ENCODE results near the gene DNAI2. TPM values are rescaled to one million over a fixed set of nuclear protein-coding genes. Genes with fewer than 3 reads are reported as not detected.

The DNAI2 gene, protein sequence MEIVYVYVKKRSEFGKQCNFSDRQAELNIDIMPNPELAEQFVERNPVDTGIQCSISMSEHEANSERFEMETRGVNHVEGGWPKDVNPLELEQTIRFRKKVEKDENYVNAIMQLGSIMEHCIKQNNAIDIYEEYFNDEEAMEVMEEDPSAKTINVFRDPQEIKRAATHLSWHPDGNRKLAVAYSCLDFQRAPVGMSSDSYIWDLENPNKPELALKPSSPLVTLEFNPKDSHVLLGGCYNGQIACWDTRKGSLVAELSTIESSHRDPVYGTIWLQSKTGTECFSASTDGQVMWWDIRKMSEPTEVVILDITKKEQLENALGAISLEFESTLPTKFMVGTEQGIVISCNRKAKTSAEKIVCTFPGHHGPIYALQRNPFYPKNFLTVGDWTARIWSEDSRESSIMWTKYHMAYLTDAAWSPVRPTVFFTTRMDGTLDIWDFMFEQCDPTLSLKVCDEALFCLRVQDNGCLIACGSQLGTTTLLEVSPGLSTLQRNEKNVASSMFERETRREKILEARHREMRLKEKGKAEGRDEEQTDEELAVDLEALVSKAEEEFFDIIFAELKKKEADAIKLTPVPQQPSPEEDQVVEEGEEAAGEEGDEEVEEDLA
- not detected in 2 replicates for total RNA-seq

DNA sequence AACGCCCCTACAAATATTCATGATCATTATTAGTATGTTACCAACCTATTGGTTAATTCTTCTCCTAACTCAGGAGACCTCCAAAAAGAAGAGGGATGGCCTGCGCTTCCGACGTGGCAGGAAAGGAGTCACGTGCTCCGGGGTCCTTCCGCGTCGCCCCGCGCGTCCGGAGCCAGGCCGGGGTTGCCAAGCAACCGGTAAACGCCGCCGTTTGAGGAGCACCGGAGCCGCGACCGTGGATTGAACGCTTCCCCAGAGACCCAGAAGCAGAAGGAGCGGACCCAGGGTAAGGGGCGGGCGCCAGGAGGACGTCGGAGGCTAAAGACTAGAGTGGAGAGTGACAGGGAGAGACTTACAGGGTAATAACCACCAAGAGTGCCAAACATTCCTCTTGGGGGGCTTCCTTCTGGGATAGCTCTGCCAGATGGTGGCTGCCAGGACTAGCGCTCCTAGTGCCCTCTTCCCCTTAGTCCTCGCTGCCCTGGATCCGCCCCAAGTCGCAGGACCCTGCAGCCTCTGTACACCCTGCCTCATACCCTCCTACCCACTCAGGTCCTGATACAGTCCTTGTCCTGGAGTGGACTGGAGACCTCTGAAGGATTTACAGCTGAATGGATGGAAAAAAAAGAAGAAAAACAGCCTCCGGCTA lies at the start of gene DNAI2:
TSS of gene DNAI2 (plus strand) at position 175 of the 649 bp plus-strand sequence. CDS start 7,584 bp downstream, outside the sequence.

DNA sequence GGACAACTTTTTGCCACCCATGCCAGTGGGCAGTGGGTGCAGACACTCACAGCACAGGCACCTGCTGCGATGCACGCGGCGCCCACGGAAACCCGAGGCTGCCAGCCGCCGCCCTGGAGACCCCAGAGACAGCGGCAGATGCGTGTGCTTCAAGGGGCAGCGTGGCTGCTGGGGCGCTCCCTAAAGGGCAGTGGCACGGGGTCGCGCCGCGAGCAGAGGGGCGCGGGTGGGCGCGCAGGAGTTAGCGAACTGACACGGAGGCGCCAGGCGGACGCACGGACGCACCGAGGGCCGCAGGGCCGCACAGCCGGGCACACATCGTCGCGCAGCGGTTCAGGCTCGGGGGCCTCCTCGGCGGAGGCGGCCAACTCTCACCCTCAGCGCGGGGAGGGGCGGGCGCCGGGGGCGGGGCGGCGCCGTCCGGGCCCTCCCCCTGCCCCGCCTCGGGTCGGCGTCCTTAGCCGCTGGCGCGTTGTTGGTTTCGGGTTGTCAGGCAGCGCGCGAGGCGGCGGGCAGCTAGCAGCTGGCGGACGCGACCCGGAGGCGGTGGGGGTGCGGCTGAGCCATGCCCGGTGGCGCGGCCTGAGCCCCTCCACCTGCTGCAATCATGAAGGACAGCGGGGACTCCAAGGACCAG lies 51.8 kb downstream of the DNAI2 start, which contains the start of gene KIF19:
TSS of gene KIF19 (plus strand) at position 484 of the 637 bp plus-strand sequence. CDS start at position 608, 124 bp downstream.

DNA sequence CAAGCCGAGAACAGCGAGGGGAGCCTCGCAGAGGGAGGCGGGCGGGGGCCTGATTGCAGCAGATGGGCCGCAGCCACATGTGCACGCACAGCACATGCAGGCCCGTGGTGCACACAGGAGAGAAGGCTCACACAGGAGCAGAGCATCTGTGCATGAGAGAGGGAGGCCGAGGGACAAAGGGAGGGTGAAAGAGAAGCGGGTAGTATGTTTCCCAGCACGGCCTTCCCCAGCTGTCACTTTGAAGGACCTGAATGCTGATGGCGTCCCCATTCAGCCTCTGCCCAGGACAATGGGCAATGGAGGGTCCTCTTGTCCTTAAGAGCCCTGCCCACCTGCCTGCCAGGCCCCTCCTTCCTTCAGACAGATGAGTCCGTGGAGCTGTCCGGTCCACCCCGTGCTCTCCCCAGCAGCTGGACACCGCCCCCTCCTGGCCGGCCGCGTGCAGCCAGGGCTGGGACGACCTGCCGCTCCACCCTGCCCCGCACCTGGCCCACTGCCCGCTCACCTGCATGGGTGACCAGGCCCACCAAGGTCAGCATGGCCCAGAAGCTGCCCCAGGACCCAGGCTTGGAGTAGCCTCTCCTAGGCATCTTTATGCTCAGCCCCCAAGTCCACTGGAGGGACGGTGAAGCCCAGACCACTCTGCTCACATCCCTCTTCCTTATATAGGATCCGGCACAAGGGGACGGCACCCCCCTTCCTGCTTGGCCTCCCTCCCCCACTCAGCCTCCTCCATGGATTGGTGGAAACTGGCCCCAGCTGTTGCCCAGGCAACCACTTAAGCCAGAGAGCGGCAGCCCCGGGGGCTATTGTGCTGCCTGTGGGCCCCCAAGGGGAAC lies 87.4 kb downstream of the DNAI2 start, which contains the start of gene BTBD17:
TSS of gene BTBD17 (minus strand) at position 639 of the 839 bp plus-strand sequence. CDS start at position 590, 49 bp downstream.

Other genes with a start within 250 kb of the DNAI2 start
- gene RPL38, start 70.6 kb upstream of the DNAI2 start, total RNA-seq = 665 and 1,270 TPM in 2 replicates
- 1.2 and 1.7 TPM in 2 replicates for gene TTYH2, start 60.7 kb upstream of the DNAI2 start, total RNA-seq
- under 0.01 TPM in 1 of 2 replicates, not detected in the other for gene KIF19, start 52.0 kb downstream of the DNAI2 start, total RNA-seq
- gene BTBD17, start 87.6 kb downstream of the DNAI2 start, total RNA-seq = not detected in 2 replicates
- not detected in 2 replicates for gene GPR142, start 93.3 kb downstream of the DNAI2 start, total RNA-seq
- 11.7 and 19.5 TPM in 2 replicates for gene GPRC5C, start 157.9 kb downstream of the DNAI2 start, total RNA-seq
- gene CD300A, start 192.4 kb downstream of the DNAI2 start, total RNA-seq = not detected in 2 replicates

All from airway epithelial cell (primary cell).